Sigmoid colon (tissue), 7 donors: Measurements from ENCODE around the gene RNF169. TPM values are rescaled to one million over a fixed set of nuclear protein-coding genes. Genes with fewer than 3 reads are reported as not detected.
"Not testable (repeated sequence)": the region's sequence is repeated elsewhere in the genome, so short reads cannot be mapped to it uniquely, and the experiment has no call there.

Experiments
- DNase-seq: peaks from one replicate; pipeline ENCODE4 v3.0.0-alpha.2; 2019
- H3K27ac ChIP-seq, 4 donors: fragments of 200-600 bp; sonication (generic); one replicate each; pipeline ENCODE4 v1.5.1; 2016 to 2019; ENCODE audit warnings: mild to moderate bottlenecking in 1 of 4
- H3K27me3 ChIP-seq, 3 donors: fragments of 200-600 bp; sonication (generic); one replicate each; pipeline ENCODE4 v1.5.1; 2019; ENCODE audit warnings: mild to moderate bottlenecking in 1 of 3
- H3K36me3 ChIP-seq, 4 donors: fragments of 200-600 bp; sonication (generic); one replicate each; pipeline ENCODE4 v1.5.1; 2016 to 2019
- H3K4me1 ChIP-seq, 4 donors: fragments of 200-600 bp; sonication (generic); one replicate each; pipeline ENCODE4 v1.5.1; 2017 to 2019
- H3K4me3 ChIP-seq, 4 donors: fragments of 200-600 bp; sonication (generic); one replicate each; pipeline ENCODE4 v1.5.1; 2017 to 2019; ENCODE audit warnings: mild to moderate bottlenecking in 2 of 4, moderate library complexity in 1 of 4
- H3K9me3 ChIP-seq, 4 donors: fragments of 200-600 bp in 3 of 4; sonication (generic) in 3 of 4; one replicate each; pipeline versions ENCODE4 v1.5.1 to v1.6.1; 2013 to 2019
- EP300 ChIP-seq, 4 donors: sonication (generic); formaldehyde crosslinking; IDR thresholded peaks; one replicate each; pipeline ENCODE4 v1.6.1; 2017; ENCODE audit warnings: antibody characterized with exemption in 4 of 4
- POLR2A ChIP-seq, 2 donors: fragments of 450-650 bp; IDR thresholded peaks; one replicate each; pipeline ENCODE4 v1.6.1; 2016; ENCODE audit warnings: antibody characterized with exemption in 2 of 2, mild to moderate bottlenecking in 2 of 2, moderate library complexity in 2 of 2
- POLR2AphosphoS5 ChIP-seq, 4 donors: sonication (generic); formaldehyde crosslinking; IDR thresholded peaks; one replicate each; pipeline ENCODE4 v1.6.1; 2017; ENCODE audit warnings: antibody characterized with exemption in 4 of 4
- WGBS, 2 donors: extraction: QIAGEN DNeasy Blood & Tissue Kit; methylation state at CpG; one replicate each; pipeline ENCODE4 v1.1.7; 2013; 5-methylcytosine and 5-hydroxymethylcytosine counted together
- intact Hi-C: fragments of 100-400 bp; cut with DNase I; formaldehyde crosslinking; loops from one replicate; pipeline ENCODE4 v1.15.1; 2023
- polyA plus RNA-seq, 3 donors: library from polyadenylated mRNA; stranded (reverse); fragments of 200-250 nt; gene quantifications; one replicate each; pipeline ENCODE4 v1.2.3, GENCODE V29; 2013
- total RNA-seq, 4 donors: library from RNA; depleted of rRNA; stranded (reverse); fragments of >200 nt; gene quantifications; one replicate each; pipeline ENCODE4 v1.1.0, GENCODE V29; 2016
- TF ChIP-seq, protein P1 (sequence below), 4 experiments: fragments of 450-650 bp in 3 of 4; fragments of 200-600 bp in 1 of 4; IDR thresholded peaks; one replicate each; pipeline ENCODE4 v1.5.1; 2016 to 2019; ENCODE audit warnings: antibody characterized with exemption in 4 of 4, mild to moderate bottlenecking in 3 of 4, moderate library complexity in 2 of 4
- donor health status: healthy with polysubstance abuse.
- donor health status: Bipolar disorder and iron deficiency.
- donor health status: healthy.

Gene RNF169
- total and polyA plus RNA-seq, 7 donors: 1.6 to 27.7 (median 20.3) TPM

DNA sequence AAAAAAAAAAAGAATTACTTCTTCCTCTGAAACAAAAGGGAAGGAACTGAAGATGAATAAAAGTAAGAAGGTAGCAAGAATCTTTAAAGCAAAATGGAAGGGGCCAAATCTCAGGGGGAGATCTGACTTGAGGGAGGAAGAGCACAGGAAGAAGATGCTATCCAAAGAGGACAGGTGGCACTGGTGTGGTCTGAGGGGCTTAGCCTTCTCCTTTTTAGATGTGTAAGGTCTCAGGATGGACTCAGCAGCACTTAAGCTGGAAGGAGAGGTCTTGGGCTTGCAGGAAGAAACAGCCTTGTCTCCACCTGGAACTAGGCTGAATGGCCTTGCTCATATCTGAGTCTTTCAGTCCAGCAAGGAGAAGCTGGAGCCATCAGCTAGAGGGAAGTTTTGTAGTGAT lies 5.0 kb upstream of the RNF169 start:
- H3K4me3 ChIP-seq: no peak overlapping the region
- H3K4me1 ChIP-seq: peaks cover 0 to 10% (median 7%) of the 10 kb centered on the region in 4 donors
- DNase-seq: no peak
- H3K27me3 ChIP-seq: no peaks in the 10 kb centered on the region
- no peaks in the 10 kb centered on the region for H3K9me3 ChIP-seq
- intact Hi-C loops: loop anchor here (5.0 kb wide), 2 partner anchors 251 to 356 kb away; partner anchors contain the start of gene LIPT2
- no peak overlapping the region for H3K27ac ChIP-seq
- TF ChIP-seq EP300 (IDR thresholded peaks at IDR 0.05): no peak
- no peak for TF ChIP-seq POLR2A (IDR thresholded peaks at IDR 0.05)
- TF ChIP-seq, protein P1, sequence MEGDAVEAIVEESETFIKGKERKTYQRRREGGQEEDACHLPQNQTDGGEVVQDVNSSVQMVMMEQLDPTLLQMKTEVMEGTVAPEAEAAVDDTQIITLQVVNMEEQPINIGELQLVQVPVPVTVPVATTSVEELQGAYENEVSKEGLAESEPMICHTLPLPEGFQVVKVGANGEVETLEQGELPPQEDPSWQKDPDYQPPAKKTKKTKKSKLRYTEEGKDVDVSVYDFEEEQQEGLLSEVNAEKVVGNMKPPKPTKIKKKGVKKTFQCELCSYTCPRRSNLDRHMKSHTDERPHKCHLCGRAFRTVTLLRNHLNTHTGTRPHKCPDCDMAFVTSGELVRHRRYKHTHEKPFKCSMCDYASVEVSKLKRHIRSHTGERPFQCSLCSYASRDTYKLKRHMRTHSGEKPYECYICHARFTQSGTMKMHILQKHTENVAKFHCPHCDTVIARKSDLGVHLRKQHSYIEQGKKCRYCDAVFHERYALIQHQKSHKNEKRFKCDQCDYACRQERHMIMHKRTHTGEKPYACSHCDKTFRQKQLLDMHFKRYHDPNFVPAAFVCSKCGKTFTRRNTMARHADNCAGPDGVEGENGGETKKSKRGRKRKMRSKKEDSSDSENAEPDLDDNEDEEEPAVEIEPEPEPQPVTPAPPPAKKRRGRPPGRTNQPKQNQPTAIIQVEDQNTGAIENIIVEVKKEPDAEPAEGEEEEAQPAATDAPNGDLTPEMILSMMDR (IDR thresholded peaks at IDR 0.05): no peak
- no peak for TF ChIP-seq POLR2AphosphoS5 (IDR thresholded peaks at IDR 0.05)
- H3K36me3 ChIP-seq: no peaks in the 10 kb centered on the region

DNA sequence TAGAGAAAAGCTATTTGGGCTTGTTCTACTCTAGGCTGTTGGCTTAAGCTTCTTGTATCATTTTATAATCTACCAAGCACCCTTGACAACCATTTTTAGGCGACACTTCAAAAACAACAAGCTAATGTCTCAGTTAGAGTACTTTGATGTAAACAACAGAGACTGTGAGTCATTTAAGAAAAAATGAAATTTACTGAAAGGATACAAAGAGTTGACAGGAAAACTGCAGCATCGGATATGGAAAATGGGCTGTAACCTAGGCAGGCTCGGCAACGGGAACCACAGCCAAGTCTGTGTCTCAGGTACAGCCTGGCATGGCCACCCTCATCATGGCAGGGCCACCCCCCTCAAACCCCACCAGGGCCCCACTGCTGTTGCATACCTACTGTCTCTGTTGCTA lies 4.4 kb upstream of the RNF169 start:
- DNase-seq: no peak
- Histone ChIP-seq H3K27me3 (no peaks in the 10 kb centered on the region), H3K36me3 (no peaks in the 10 kb centered on the region), H3K27ac (no peak overlapping the region), H3K9me3 (no peaks in the 10 kb centered on the region), H3K4me1 (peaks cover 0 to 10% (median 7%) of the 10 kb centered on the region in 4 donors), H3K4me3 (no peak overlapping the region)
- 61 to 81% methylated on average over 4 of the region's 4 CpGs for WGBS, 2 donors
- intact Hi-C loops: loop anchor here (5.0 kb wide), 2 partner anchors 252 to 357 kb away; partner anchors contain the start of gene LIPT2
- TF ChIP-seq, protein P1 (IDR thresholded peaks at IDR 0.05): no peak
- no peak for TF ChIP-seq POLR2A (IDR thresholded peaks at IDR 0.05)
- TF ChIP-seq POLR2AphosphoS5 (IDR thresholded peaks at IDR 0.05): no peak
- TF ChIP-seq EP300 (IDR thresholded peaks at IDR 0.05): no peak

DNA sequence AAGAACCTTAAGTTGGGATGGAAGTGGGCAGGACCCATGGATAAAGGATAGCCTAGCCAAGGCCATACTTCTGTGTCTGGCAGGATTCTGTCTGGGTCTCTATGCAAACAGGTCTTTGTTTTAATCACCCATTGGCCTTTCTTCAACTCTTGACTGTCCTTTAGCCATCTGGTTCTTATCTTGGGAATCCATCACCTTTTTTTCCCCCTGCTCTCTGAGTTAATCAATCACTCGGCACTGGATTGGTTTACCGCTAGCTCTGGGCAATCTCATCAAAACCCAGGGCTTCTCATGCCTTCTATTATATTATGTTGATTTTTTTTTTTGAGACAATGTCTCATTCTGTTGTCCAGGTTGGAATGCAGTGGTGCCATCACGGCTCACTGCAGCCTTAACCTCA lies 1.8 kb upstream of the RNF169 start:
- 97% methylated on average over 3 of the region's 3 CpGs for WGBS, 2 donors
- no peak overlapping the region for H3K27ac ChIP-seq
- no peak overlapping the region for H3K4me3 ChIP-seq
- no peak for DNase-seq
- peaks cover 0 to 30% (median 26%) of the 10 kb centered on the region in 4 donors for H3K4me1 ChIP-seq
- H3K27me3 ChIP-seq: no peaks in the 10 kb centered on the region
- TF ChIP-seq, protein P1 (IDR thresholded peaks at IDR 0.05): no peak
- TF ChIP-seq POLR2AphosphoS5 (IDR thresholded peaks at IDR 0.05) (no peak), POLR2A (IDR thresholded peaks at IDR 0.05) (no peak), EP300 (IDR thresholded peaks at IDR 0.05) (no peak)
- no peaks in the 10 kb centered on the region for H3K9me3 ChIP-seq
- intact Hi-C loops: loop anchor here (5.0 kb wide), 1 partner anchor 350 kb away; the partner anchor contains the start of gene PGM2L1
- H3K36me3 ChIP-seq: no peaks in the 10 kb centered on the region

- no peaks in the 10 kb centered on the region for H3K27me3 ChIP-seq
- 0 to 1% methylated on average over 63 of the region's 63 CpGs for WGBS, 2 donors
- intact Hi-C loops: loop anchor here (5.0 kb wide), 1 partner anchor 352 kb away; the partner anchor contains the start of gene PGM2L1
- no peaks in the 10 kb centered on the region for H3K9me3 ChIP-seq
- peaks cover 0 to 45% (median 40%) of the 10 kb centered on the region in 4 donors for H3K4me1 ChIP-seq
- no peaks in the 10 kb centered on the region for H3K36me3 ChIP-seq
- peak overlapping the region; percentile 94 to 98 (median 96) for H3K27ac ChIP-seq
- no peak for DNase-seq
- peak overlapping the region; percentile 77 to 97 (median 94) for H3K4me3 ChIP-seq
- TF ChIP-seq EP300 (IDR thresholded peaks at IDR 0.05) (no peak), POLR2AphosphoS5 (IDR thresholded peaks at IDR 0.05) (peak in 1 of 4 donors; percentile 20), POLR2A (IDR thresholded peaks at IDR 0.05) (no peak)
These were observed 697 bp downstream of the RNF169 start for GRCh38 chr11:74749127-74749964.

- intact Hi-C loops: loop anchor here (5.0 kb wide), 1 partner anchor 353 kb away; the partner anchor contains the start of gene PGM2L1
- peak overlapping the region; percentile 94 to 98 (median 96) for H3K27ac ChIP-seq
These were observed 1.3 kb downstream of the RNF169 start for GRCh38 chr11:74749965-74750296.

DNA sequence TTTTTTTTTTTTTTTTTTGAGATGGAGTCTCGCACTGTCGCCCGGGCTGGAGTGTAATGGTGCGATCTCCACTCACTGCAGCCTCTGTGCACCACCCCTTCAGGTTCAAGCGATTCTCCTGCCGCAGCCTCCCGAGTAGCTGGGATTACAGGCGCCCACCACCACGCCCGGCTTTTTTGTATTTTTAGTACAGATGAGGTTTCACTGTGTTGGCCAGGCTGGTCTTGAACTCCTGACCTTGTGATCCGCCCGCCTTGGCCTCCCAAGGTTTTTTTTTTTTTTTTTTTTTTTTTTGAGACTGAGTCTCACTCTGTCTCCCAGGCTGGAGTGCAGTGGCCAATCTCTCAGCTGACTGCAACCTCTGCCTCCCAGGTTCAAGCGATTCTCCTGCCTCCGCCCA lies 1.9 kb downstream of the RNF169 start:
- 95 to 97% methylated on average over 14 of the region's 14 CpGs for WGBS, 2 donors
- H3K36me3 ChIP-seq, H3K27me3 ChIP-seq, H3K4me3 ChIP-seq, H3K27ac ChIP-seq, DNase-seq, H3K9me3 ChIP-seq, intact Hi-C loops: not testable (repeated sequence)
- H3K4me1 ChIP-seq: peaks cover 0 to 57% (median 51%) of the 10 kb centered on the region in 4 donors

More at GRCh38 chr11:74749965-74750296, 1.3 kb downstream of the RNF169 start:
- no peaks in the 10 kb centered on the region for H3K9me3 ChIP-seq
- no peaks in the 10 kb centered on the region for H3K36me3 ChIP-seq
- H3K4me1 ChIP-seq: peaks cover 0 to 51% (median 45%) of the 10 kb centered on the region in 4 donors
- H3K27me3 ChIP-seq: no peaks in the 10 kb centered on the region
- TF ChIP-seq, protein P1 (IDR thresholded peaks at IDR 0.05): no peak
- TF ChIP-seq POLR2A (IDR thresholded peaks at IDR 0.05) (no peak), EP300 (IDR thresholded peaks at IDR 0.05) (no peak), POLR2AphosphoS5 (IDR thresholded peaks at IDR 0.05) (no peak)
- 2 to 21% methylated on average over 2 of the region's 2 CpGs for WGBS, 2 donors
- H3K4me3 ChIP-seq: peak overlapping the region; percentile 60 to 97 (median 86)
- DNase-seq: no peak
